Endothelial cell of umbilical vein (primary cell): ENCODE data around the gene EDC4. TPM values are rescaled to one million over a fixed set of nuclear protein-coding genes. Genes with fewer than 3 reads are reported as not detected.

ENCODE experiments used
- BruUV-seq: library from RNA; stranded (reverse); fragments of 400-500 nt; replicated peaks from 2 replicates; lab custom pipeline; 2021; lab: Mats Ljungman, UMichigan
- CTCF ChIA-PET: fragments of 300-600, 350-600 bp; sonication (Branson Sonifier 250); formaldehyde crosslinking; loops from one replicate; lab custom pipeline; 2021; ENCODE audit warnings: antibody characterized with exemption, inconsistent platforms; lab: Charles Lee
- POLR2A ChIA-PET: fragments of 300-600, 350-600 bp; sonication (Branson Sonifier 250); formaldehyde crosslinking; loops from one replicate; lab custom pipeline; 2021; ENCODE audit warnings: antibody characterized with exemption, inconsistent platforms; lab: Charles Lee
- DNase-seq: peaks from one replicate; pipeline ENCODE4 v3.0.0-alpha.2; 2011; ENCODE audit warnings: low read depth, low spot score
- FAIRE-seq: peaks from 2 replicates; lab custom pipeline; 2011; peaks lifted over from hg19 to GRCh38; lab: Jason Lieb, UNC
- H2AFZ ChIP-seq: 2 replicates; pipeline ENCODE4 v1.6.0; 2012; ENCODE audit warnings: low read depth, low read length, control low read depth, inconsistent platforms
- H3K27ac ChIP-seq: 2 replicates; pipeline ENCODE4 v1.5.1; 2011; ENCODE audit warnings: low read depth, mild to moderate bottlenecking, control low read depth, low read length, moderate library complexity; ENCODE audit not compliant: insufficient read depth
- H3K27me3 ChIP-seq, 2 experiments: 2 replicates each; pipeline versions ENCODE4 v1.6.0 to v1.6.1; 2011; ENCODE audit warnings: low read length in 2 of 2, mixed read lengths in 1 of 2; ENCODE audit not compliant: control insufficient read depth in 2 of 2, insufficient read depth in 2 of 2
- H3K36me3 ChIP-seq, 2 experiments: 2 replicates in 1 of 2; 3 replicates in 1 of 2; pipeline ENCODE4 v1.5.1; 2011; ENCODE audit warnings: low read length in 2 of 2, mild to moderate bottlenecking in 1 of 2, moderate library complexity in 1 of 2; ENCODE audit not compliant: control insufficient read depth in 2 of 2, insufficient read depth in 2 of 2; ENCODE audit errors: extremely low read depth in 1 of 2
- H3K4me1 ChIP-seq: 3 replicates; pipeline ENCODE4 v1.5.1; 2011; ENCODE audit warnings: mild to moderate bottlenecking, low read length; ENCODE audit not compliant: control insufficient read depth, insufficient read depth; ENCODE audit errors: extremely low read depth
- H3K4me2 ChIP-seq: 2 replicates; pipeline ENCODE4 v1.6.1; 2011; ENCODE audit warnings: low read length, control low read depth, mixed read lengths; ENCODE audit not compliant: insufficient read depth
- H3K4me3 ChIP-seq, 3 experiments: fragments of 200-600 bp in 1 of 3; sonication (generic), shearing (Covaris generic) in 1 of 3; replicated peaks in 1 of 3; 2 replicates each; pipeline ENCODE4 v1.5.1; 2011 to 2016; ENCODE audit warnings: control low read depth in 3 of 3, low read length in 3 of 3, mild to moderate bottlenecking in 2 of 3, inconsistent platforms in 1 of 3, low read depth in 1 of 3, moderate library complexity in 1 of 3; ENCODE audit not compliant: insufficient read depth in 1 of 3
- H3K79me2 ChIP-seq: 2 replicates; pipeline ENCODE4 v1.6.0; 2012; ENCODE audit warnings: low read length, inconsistent platforms; ENCODE audit not compliant: control insufficient read depth, insufficient read depth
- H3K9ac ChIP-seq: replicated peaks from 2 replicates; pipeline ENCODE3; 2011; ENCODE audit warnings: low read length, control low read depth; ENCODE audit not compliant: insufficient read depth; ENCODE audit errors: extremely low read depth
- H3K9me1 ChIP-seq: replicated peaks from 3 replicates; pipeline ENCODE4 v1.6.0; 2011; ENCODE audit warnings: mild to moderate bottlenecking, low read length; ENCODE audit not compliant: control insufficient read depth, insufficient read depth; ENCODE audit errors: extremely low read depth
- H3K9me3 ChIP-seq: replicated peaks from 2 replicates; pipeline ENCODE4 v1.5.1; 2012; ENCODE audit warnings: low read length, inconsistent platforms; ENCODE audit not compliant: control insufficient read depth, insufficient read depth
- H4K20me1 ChIP-seq: replicated peaks from 2 replicates; pipeline ENCODE3; 2011; ENCODE audit warnings: mild to moderate bottlenecking, low read length; ENCODE audit not compliant: control insufficient read depth, insufficient read depth; ENCODE audit errors: extremely low read depth
- EZH2 ChIP-seq: IDR thresholded peaks from 2 replicates; pipeline ENCODE4 v1.6.1; 2012; ENCODE audit warnings: borderline replicate concordance, low read depth, mild to moderate bottlenecking, moderate library complexity, low read length, inconsistent platforms; ENCODE audit not compliant: severe bottlenecking
- FOS ChIP-seq: IDR thresholded peaks from 2 replicates; pipeline ENCODE4 v1.6.1; 2011; ENCODE audit warnings: mild to moderate bottlenecking, low read length, moderate library complexity, borderline replicate concordance; ENCODE audit not compliant: insufficient read depth
- GATA2 ChIP-seq: IDR thresholded peaks from 2 replicates; pipeline ENCODE4 v1.7.0; 2011; ENCODE audit warnings: low read depth, mild to moderate bottlenecking, moderate library complexity, mixed read lengths, low read length; ENCODE audit not compliant: insufficient read length, insufficient read depth
- JUN ChIP-seq: IDR thresholded peaks from 2 replicates; pipeline ENCODE4 v1.6.1; 2011; ENCODE audit warnings: borderline replicate concordance, low read depth; ENCODE audit not compliant: insufficient read length, insufficient read depth
- MAX ChIP-seq: IDR thresholded peaks from 2 replicates; pipeline ENCODE4 v1.6.1; 2011; ENCODE audit not compliant: insufficient read depth, insufficient read length
- MYC ChIP-seq: IDR thresholded peaks from one replicate; pipeline ENCODE4 v1.6.1; 2011; ENCODE audit warnings: mild to moderate bottlenecking, low read depth, low read length
- POLR2A ChIP-seq: IDR thresholded peaks from 2 replicates; pipeline ENCODE4 v1.6.1; 2012; ENCODE audit warnings: low read depth, mild to moderate bottlenecking, control low read depth, low read length
- POLR2AphosphoS5 ChIP-seq: IDR thresholded peaks from 2 replicates; pipeline ENCODE4 v1.6.1; 2012; ENCODE audit warnings: low read depth, mild to moderate bottlenecking, control low read depth, low read length, moderate library complexity; ENCODE audit not compliant: insufficient read depth
- dilution Hi-C: fragments of 300-500 bp; cut with MboI; formaldehyde crosslinking; loops from one replicate; pipeline ENCODE4 v1.15.0; 2019; ENCODE audit warnings: low sequenced_read_pairs; ENCODE audit not compliant: extremely low pct_ligation_motif_present
- intact Hi-C: fragments of 100-400 bp; cut with micrococcal nuclease; formaldehyde crosslinking; loops from one replicate; pipeline ENCODE4 v1.10.0; 2022
- polyA plus RNA-seq, 4 experiments: library from polyadenylated mRNA; depleted of rRNA in 3 of 4; stranded (reverse) in 3 of 4; unstranded in 1 of 4; fragments of >200 nt; gene quantifications; 2 replicates each; pipeline versions ENCODE4 v1.2.1 to v1.2.3, GENCODE V29; 2011 to 2012; ENCODE audit warnings: missing spikeins in 1 of 4
- total RNA-seq: library from RNA; stranded (reverse); gene quantifications from 2 replicates; pipeline ENCODE4 v1.2.3, GENCODE V29; 2021
- TF ChIP-seq, protein P1 (sequence below), 2 donors: IDR thresholded peaks; 1 replicate in 1 of 2; 2 replicates in 1 of 2; pipeline ENCODE4 v1.5.1; 2011; ENCODE audit warnings: low read length in 2 of 2, mild to moderate bottlenecking in 2 of 2, moderate library complexity in 2 of 2, control low read depth in 1 of 2, inconsistent platforms in 1 of 2, low read depth in 1 of 2; ENCODE audit not compliant: insufficient read depth in 1 of 2; ENCODE audit errors: extremely low read depth in 1 of 2

The EDC4 gene
- total and polyA plus RNA-seq, 2 donors (not counting 3 experiments of a cell fraction or from before 2014, with no cell fraction given): 57.5 to 81.2 TPM

DNA sequence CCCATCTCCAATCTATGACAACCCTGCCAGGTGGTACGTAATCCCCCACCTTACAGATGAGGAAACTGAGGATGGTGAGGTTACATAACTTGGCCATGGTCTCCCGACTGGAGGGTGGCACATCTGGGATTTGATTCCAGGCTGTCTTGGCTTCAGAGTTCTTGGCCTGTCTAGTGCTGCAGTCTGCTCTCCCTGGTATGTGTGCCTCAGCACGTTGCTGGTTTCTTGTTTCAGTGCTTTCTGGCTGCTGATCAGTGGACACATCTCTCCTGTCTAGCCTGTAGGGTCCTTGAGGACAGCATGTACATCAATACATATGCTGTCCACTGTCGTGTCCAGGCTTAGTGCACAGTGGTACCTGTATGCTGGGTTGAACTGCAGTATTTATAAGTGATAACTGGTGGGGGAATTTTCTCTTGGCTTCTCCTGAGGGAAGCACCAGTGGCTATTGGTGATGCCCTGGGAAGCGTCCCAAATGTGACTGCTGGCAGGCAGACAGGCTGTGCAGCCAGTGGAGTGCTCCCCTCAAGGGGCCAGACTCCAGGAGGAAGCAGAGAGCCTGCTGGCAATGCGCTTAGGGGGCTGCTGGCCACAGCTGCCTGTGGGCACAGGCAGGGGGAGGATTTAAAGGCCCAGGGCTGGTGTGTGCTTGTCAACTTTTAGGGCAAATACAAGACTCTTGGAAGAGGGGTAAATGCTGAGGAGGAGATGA, 44.4 kb downstream of the EDC4 start:
- Histone ChIP-seq H3K4me3 (no peak overlapping the region), H3K9ac (no peak overlapping the region), H3K9me3 (no peaks in the 10 kb centered on the region), H3K79me2 (no peaks in the 10 kb centered on the region), H3K27ac (no peak overlapping the region), H3K36me3 (peaks cover 0 to 14% of the 10 kb centered on the region in 2 experiments), H4K20me1 (no peaks in the 10 kb centered on the region), H3K4me1 (no peaks in the 10 kb centered on the region), H3K27me3 (no peaks in the 10 kb centered on the region), H3K4me2 (no peak overlapping the region), H3K9me1 (no peaks in the 10 kb centered on the region), H2AFZ (no peak overlapping the region)
- ChIA-PET CTCF (interaction anchor here (0.8 to 1.7 kb wide), 5 partner anchors 9 to 396 kb away, joined by 3 to 6 read pairs (median 5); no protein-coding TSS in a partner anchor), POLR2A (no interaction called here)
- BruUV-seq: no TSS peak
- no peak for FAIRE-seq
- no peak for TF ChIP-seq GATA2
- no peak for TF ChIP-seq POLR2A
- TF ChIP-seq POLR2AphosphoS5: no peak
- TF ChIP-seq, protein P1, sequence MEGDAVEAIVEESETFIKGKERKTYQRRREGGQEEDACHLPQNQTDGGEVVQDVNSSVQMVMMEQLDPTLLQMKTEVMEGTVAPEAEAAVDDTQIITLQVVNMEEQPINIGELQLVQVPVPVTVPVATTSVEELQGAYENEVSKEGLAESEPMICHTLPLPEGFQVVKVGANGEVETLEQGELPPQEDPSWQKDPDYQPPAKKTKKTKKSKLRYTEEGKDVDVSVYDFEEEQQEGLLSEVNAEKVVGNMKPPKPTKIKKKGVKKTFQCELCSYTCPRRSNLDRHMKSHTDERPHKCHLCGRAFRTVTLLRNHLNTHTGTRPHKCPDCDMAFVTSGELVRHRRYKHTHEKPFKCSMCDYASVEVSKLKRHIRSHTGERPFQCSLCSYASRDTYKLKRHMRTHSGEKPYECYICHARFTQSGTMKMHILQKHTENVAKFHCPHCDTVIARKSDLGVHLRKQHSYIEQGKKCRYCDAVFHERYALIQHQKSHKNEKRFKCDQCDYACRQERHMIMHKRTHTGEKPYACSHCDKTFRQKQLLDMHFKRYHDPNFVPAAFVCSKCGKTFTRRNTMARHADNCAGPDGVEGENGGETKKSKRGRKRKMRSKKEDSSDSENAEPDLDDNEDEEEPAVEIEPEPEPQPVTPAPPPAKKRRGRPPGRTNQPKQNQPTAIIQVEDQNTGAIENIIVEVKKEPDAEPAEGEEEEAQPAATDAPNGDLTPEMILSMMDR (IDR thresholded peaks at IDR 0.05; ENCODE audit: extremely low read depth in 1 of 2, insufficient read depth in 1 of 2, low read depth in 1 of 2, low read length in 2 of 2): no peak
- TF ChIP-seq FOS: no peak
- no peak for TF ChIP-seq MAX
- no peak for TF ChIP-seq MYC
- TF ChIP-seq JUN: no peak
- TF ChIP-seq EZH2: no peak
- intact Hi-C loops (no loop called here), dilution Hi-C loops (loop anchor here (25.0 kb wide), 1 partner anchor 230 kb away; no protein-coding TSS in a partner anchor)
- no peak for DNase-seq
